NCI-H1436 (cell line): Measurements from ENCODE around the gene CDCA3.
A peak's percentile ranks its signal among the peaks of the same experiment; 100 is the strongest.

Experiments
- DNase-seq: peaks from one replicate; lab custom pipeline; 2025; lab: John Stamatoyannopoulos, UW

CDCA3 gene

GRCh38 chr12:6852651-6853354, 1.7 kb upstream of the CDCA3 start:
- DNase-seq, result no peak

GRCh38 chr12:6851921-6852650, 1.0 kb upstream of the CDCA3 start, which contains the start of gene USP5:
TSS of gene USP5 (plus strand) at chr12:6852150. CDS start at chr12:6852180, 30 bp downstream.
- peak; percentile 100 for DNase-seq

GRCh38 chr12:6850796-6851152, 312 bp downstream of the CDCA3 start:
- DNase-seq, result no peak

DNA sequence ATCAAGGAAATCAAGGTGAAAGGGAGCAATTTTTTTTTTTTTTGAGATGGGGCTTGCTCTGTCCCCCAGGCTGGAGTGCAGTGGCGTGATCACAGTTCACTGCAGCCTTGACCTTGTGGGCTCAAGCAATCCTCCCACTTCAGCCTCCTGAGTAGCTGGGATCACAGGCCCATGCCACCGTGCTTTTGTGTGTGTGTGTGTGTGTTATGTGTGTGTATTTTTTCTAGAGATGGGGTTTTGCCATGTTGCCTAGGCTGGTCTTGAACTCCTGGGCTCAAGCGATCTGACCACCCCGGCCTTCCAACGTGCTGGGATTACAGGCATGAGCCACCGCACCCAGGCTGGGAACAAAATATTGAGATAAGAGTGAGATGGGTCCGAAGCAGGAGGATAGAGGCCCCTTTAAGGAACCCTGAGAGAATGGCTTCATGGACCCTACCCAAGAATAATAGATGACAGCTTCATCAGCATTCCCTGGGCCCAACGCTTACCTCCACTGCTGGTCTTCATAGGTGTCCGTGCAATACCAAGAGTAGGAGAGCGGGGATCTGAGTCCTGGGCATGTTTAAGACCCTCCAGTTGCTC, 1.0 kb downstream of the CDCA3 start:
- no peak for DNase-seq

GRCh38 chr12:6849427-6849826, 1.7 kb downstream of the CDCA3 start:
- no peak for DNase-seq

DNA sequence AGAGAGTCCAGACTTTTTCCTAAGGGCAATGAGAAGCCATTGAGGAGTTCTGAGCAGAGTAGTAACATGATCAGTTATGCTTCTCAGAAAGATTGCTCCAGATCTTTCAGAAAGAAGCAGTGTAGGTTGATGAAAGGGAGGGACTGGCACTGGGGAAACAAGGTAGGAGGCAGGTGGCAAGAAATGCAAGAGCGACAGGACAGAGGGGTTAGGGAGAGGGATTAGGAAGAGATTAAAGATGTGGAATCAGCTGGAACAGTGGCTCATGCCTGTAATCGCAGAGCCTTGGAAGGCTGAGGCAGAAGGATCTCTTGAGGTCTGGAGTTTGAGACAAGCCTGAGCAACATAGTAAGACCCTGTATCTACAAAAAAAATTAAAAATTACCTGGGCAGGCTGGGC, 3.4 kb downstream of the CDCA3 start:
- no peak for DNase-seq

DNA sequence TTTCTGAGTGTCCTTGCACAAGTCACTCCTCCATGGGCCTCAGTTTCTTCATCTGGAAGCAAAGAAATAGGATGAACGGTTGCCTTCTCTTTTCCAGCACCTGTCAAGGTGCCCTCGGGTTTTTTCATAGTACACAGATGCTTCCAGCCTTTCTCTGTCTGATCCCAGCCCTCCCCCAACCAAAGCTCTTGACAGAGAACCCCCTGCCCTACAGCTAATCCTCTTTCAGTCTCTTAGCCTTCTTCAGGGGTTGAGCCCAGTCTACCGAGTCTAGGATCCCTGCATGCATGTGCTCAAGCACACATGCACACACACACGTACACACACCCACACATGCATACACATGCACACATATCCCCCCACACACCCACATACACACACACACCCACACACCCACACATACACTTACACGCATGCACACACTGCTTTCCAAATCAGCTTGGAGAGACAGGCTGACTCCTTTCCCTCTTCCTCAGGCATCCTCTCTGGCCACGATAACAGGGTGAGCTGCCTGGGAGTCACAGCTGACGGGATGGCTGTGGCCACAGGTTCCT, 4.7 kb downstream of the CDCA3 start:
- DNase-seq, result no peak

- no peak for DNase-seq
Observed at GRCh38 chr12:6845395-6845794, 5.7 kb downstream of the CDCA3 start.

DNA sequence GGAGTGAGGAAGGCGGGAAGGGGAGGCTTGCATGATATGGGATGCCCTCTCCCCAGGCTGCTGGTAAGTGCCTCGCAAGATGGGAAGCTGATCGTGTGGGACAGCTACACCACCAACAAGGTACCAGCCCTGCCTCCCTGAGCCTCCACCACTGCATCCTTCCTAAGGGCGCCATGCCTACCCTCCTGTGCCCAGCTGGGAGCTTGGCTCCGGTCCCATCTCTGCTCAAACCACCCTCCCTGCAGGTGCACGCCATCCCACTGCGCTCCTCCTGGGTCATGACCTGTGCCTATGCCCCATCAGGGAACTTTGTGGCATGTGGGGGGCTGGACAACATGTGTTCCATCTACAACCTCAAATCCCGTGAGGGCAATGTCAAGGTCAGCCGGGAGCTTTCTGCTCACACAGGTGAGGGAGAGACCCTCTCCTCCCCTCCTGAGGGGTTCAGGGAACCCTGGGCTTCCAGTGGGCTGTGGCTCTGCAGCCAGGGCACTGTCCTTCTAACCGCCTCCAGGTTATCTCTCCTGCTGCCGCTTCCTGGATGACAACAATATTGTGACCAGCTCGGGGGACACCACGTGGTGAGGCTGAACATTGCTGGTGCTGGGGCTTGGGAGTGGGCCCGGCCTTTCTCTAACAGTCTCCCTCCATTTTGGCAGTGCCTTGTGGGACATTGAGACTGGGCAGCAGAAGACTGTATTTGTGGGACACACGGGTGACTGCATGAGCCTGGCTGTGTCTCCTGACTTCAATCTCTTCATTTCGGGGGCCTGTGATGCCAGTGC, 7.8 kb downstream of the CDCA3 start:
- DNase-seq, result no peak

GRCh38 chr12:6842075-6842474, 9.0 kb downstream of the CDCA3 start:
- no peak for DNase-seq

- DNase-seq, result no peak
Observed at GRCh38 chr12:6840761-6841515, 10.1 kb downstream of the CDCA3 start, which contains the start of gene GNB3. TSS of gene GNB3 (plus strand) at chr12:6840925. CDS start at chr12:6841288, 363 bp downstream.

- DNase-seq, result no peak
Observed at GRCh38 chr12:6840330-6840729, 10.8 kb downstream of the CDCA3 start.

DNA sequence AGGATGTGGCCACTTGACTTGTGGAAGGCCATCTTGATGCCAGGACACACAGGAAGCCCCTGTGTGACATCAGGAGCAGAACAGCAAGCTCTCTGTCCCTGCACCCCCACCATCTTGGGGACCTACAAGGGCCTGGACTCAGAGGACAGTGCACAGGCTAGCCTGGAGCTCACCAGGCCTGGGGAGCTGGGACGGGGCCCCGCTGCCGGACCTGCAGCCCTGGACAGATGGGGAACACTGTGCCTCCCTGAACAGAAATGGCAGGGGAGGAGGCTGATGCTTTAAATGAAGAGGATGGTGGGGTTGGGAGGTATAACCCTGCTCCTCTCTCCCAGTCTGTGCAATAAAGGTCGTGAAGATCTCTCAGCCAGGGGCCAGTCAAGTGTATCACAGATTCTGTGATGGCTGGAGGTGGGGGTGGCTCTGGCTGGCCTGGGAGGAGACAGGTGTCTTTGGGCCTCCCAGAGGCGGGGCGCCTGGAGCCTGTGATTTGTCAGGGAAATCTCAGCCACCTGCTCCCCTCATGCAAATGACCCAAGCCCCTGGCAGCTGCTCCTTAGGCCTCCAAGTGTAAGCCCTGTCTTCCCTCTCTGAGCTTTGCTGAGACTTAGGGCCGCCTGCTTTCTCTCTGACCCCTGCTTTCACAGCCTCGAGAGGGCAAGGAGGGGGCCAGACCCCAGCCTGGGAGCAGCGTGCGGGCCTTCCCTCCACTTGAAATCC, 11.4 kb downstream of the CDCA3 start:
- DNase-seq, result peak; percentile 80

- DNase-seq, result no peak
Observed at GRCh38 chr12:6838854-6839253, 12.2 kb downstream of the CDCA3 start.

DNA sequence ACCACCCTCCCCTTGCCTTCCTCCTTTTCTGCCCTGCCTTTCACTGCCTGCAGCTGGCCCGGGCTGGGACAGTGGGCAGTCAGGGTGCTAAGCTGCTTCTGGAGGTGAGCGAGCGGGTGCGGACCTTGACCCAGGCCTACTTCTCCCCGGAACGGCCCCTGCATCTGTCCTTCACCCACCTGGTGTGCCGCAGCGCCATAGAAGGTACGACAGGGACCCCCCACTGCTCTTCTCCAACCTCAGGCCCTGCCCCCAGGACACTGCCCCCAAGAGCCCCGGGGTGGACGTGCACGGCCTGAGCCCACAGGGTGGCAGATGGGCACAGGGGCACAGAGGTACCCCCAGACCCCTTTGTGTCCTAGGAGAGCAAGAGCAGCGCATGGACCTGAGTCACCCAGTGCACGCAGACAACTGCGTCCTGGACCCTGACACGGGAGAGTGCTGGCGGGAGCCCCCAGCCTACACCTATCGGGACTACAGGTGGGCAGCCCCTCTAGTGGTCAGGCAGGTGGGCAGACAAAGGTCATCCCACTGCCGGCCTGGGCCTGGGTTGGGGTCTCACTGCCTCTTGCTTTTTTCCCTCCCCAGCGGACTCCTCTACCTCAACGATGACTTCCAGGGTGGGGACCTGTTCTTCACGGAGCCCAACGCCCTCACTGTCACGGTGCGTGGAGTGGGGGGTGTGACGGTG, 13.6 kb downstream of the CDCA3 start:
- no peak for DNase-seq

DNA sequence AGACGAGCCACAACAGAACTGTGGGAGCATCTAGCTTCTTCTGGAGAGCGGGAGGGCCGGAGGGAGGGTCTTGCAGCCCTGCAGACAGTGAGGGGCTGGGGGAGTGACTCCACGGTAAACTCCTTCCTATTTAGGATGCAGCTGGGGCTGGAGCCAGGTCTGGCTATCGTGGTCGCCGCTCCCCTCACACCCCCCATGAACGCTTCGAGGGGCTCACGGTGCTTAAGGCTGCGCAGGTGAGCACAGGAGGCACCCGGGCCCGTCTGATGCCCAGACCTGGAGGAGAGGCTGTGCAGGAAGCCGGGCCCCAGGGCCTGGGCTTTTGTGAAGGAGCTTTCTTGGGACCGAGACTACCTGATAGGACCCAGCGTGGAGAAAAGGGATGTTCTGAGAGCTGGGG, 14.2 kb downstream of the CDCA3 start:
- no peak for DNase-seq

DNA sequence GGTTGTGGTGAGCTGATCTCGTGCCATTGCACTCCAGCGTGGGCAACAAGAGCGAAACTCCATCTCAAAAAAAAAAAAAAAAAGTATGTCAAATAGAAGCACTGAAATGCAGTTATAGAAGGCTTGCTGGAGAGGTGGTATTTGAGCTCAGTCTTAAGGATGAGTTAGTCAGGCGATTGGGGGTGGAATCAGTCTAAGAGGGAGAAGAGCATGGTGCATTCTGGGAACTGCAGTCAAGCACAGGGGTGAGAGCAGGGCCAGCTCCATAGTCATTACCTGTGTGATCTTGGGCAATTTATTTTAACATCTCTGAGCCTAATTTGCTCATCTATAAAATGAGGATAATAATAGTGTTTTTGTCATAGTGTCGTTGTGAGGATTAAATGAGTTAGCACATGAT, 16.2 kb downstream of the CDCA3 start:
- DNase-seq, result no peak

- DNase-seq, result no peak
Observed at GRCh38 chr12:6834254-6834653, 16.8 kb downstream of the CDCA3 start.

GRCh38 chr12:6833189-6833890, 17.7 kb downstream of the CDCA3 start:
- DNase-seq, result no peak
